Measurements from ENCODE around the gene SLC9A8. TPM values are rescaled to one million over a fixed set of nuclear protein-coding genes. Genes with fewer than 3 reads are reported as not detected.

The SLC9A8 gene
- total and polyA plus RNA-seq, 2 of the 8 experiments (the other 6 are each of a cell fraction or from before 2014, with no cell fraction given) = 3.2 to 6.2 TPM

DNA sequence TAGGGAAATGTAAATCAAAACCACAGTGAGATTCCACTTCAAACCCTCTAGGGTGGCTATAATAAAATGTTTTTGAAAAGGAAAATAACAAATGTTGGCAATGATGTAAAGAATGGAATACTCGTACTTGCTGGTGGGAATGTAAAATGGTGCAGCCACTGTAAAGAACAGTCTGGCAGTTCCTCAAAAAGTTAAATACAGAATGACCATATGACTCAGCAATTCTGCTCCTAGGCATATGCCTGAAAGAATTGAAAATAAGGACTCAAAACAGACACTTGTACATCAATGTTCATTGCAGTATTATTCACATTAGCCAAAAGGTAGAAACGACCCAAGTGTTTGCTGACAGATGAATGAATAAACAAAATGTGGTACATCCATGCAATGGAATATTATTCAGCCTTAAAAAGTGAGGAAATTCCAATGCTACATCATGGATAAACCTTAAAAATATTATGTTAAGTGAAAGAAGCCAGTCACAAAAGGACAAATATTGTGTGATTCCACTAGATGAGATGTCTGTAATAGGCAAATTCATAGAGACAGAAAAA, 113.3 kb downstream of the SLC9A8 start:
- TF ChIP-seq SP1 (IDR thresholded peaks at IDR 0.05; ENCODE audit: low read depth, low read length) (no peak), CREB1 (IDR thresholded peaks at IDR 0.05) (no peak), POLR2AphosphoS5 (IDR thresholded peaks at IDR 0.05; ENCODE audit: low read depth, low read length) (no peak), BACH1 (IDR thresholded peaks at IDR 0.05; ENCODE audit: low read length) (peak; percentile 35; the same call in 1 of the 2 replicates), GABPA (IDR thresholded peaks at IDR 0.05; ENCODE audit: borderline replicate concordance, insufficient read depth, low read length) (no peak), NRF1 (IDR thresholded peaks at IDR 0.05; ENCODE audit: low read depth, low read length) (no peak), POLR2A (IDR thresholded peaks at IDR 0.05; ENCODE audit: control extremely low read depth in 1 of 2, low read depth in 2 of 2, low read length in 2 of 2) (no peak), SUZ12 (IDR thresholded peaks at IDR 0.05; ENCODE audit: low read length) (no peak), SIN3A (conservative IDR thresholded peaks at IDR 0.05 in 1 of 2, IDR thresholded peaks at IDR 0.05 in 1 of 2; ENCODE audit: low read depth in 1 of 2, low read length in 2 of 2) (no peak)
- Histone ChIP-seq H3K14ac (ENCODE audit: insufficient read length) (no peak overlapping the region), H2BK20ac (ENCODE audit: low read length) (no peak overlapping the region), H3K27me3 (replicated peaks in 1 of 4; ENCODE audit: control insufficient read depth in 3 of 4, extremely low read depth in 1 of 4, insufficient read depth in 3 of 4, low read length in 3 of 4) (no peaks in the 10 kb centered on the region), H3K9me3 (ENCODE audit: insufficient read depth in 2 of 2, low read depth in 1 of 2, low read length in 1 of 2) (no peaks in the 10 kb centered on the region), H4K5ac (ENCODE audit: insufficient read length, low read depth, low read length) (no peak overlapping the region), H4K8ac (ENCODE audit: extremely low read depth, insufficient read depth, low read length) (no peak overlapping the region), H2BK5ac (ENCODE audit: low read depth, low read length) (no peak overlapping the region), H3K79me1 (ENCODE audit: low read depth, low read length) (no peaks in the 10 kb centered on the region), H4K20me1 (replicated peaks in 1 of 2; ENCODE audit: control insufficient read depth in 1 of 2, insufficient read depth in 2 of 2, low read length in 2 of 2) (no peaks in the 10 kb centered on the region), H3K27ac (ENCODE audit: low read depth, low read length) (no peak overlapping the region), H3K23me2 (ENCODE audit: low read depth, low read length) (no peaks in the 10 kb centered on the region), H3K9ac (replicated peaks in 1 of 4; ENCODE audit: extremely low read depth in 1 of 4, low read depth in 3 of 4, low read length in 3 of 4) (no peak overlapping the region), H3K4me3 (ENCODE audit: extremely low read depth in 1 of 4, insufficient read depth in 2 of 4, low read depth in 3 of 4, low read length in 4 of 4) (no peak overlapping the region), H3K18ac (ENCODE audit: extremely low read depth, low read length) (no peak overlapping the region), H3K4ac (replicated peaks; ENCODE audit: insufficient read length, low read depth, low read length) (no peak overlapping the region), H2BK12ac (ENCODE audit: low read depth, low read length) (no peak overlapping the region), H3K23ac (ENCODE audit: insufficient read length) (no peak overlapping the region), H2BK120ac (replicated peaks; ENCODE audit: low read depth, low read length) (no peak overlapping the region), H3K4me1 (replicated peaks in 1 of 4; ENCODE audit: control insufficient read depth in 3 of 4, insufficient read depth in 4 of 4, low read length in 3 of 4) (no peaks in the 10 kb centered on the region), H2AK5ac (ENCODE audit: low read depth, low read length) (no peak overlapping the region), H3K56ac (replicated peaks; ENCODE audit: insufficient read length, low read depth, low read length) (no peak overlapping the region), H3K36me3 (ENCODE audit: control insufficient read depth in 2 of 4, insufficient read depth in 4 of 4, low read length in 3 of 4) (no peaks in the 10 kb centered on the region), H2AFZ (ENCODE audit: low read length) (no peak overlapping the region), H3K79me2 (ENCODE audit: control insufficient read depth in 1 of 2, insufficient read depth in 2 of 2, low read length in 2 of 2) (no peaks in the 10 kb centered on the region), H3K4me2 (ENCODE audit: insufficient read depth in 1 of 2, low read depth in 2 of 2, low read length in 2 of 2) (no peak overlapping the region), H4K91ac (replicated peaks; ENCODE audit: insufficient read length, low read length) (no peak overlapping the region), H2BK15ac (ENCODE audit: low read length) (no peak overlapping the region)
- FAIRE-seq (no peak), DNase-seq (ENCODE audit: low read depth in 1 of 2, low spot score in 2 of 2) (no peak)
- WGBS, 2 experiments (ENCODE audit: extremely low coverage in 1 of 2, insufficient coverage in 1 of 2, insufficient read length in 1 of 2, insufficient replicate concordance in 2 of 2, low coverage in 1 of 2, low lambda C conversion rate in 2 of 2, missing lambda C conversion rate in 1 of 2) = 91% methylated on average over 2 of the region's 2 CpGs; no CpG with 5 or more reads in 1 of the 2 experiments
- ChIA-PET CTCF (ENCODE audit: partially characterized antibody) (interaction anchor here (0.6 to 1.0 kb wide), 2 partner anchors 21 to 383 kb away, joined by 3 read pairs; no protein-coding TSS in a partner anchor), POLR2A (ENCODE audit: partially characterized antibody) (no interaction called here)

All from H1 (cell line).